T-helper 2 cell treated with Interferon-gamma antibody and Interleukin-4, amounts not matched to agents 5 μg/mL and 100 μg/mL, for 36 hours (primary cell): Measurements from ENCODE around the gene ACOT12.
"Not testable (repeated sequence)": the region's sequence is repeated elsewhere in the genome, so short reads cannot be mapped to it uniquely, and the experiment has no call there.

Experiments used
- DNase-seq: peaks from one replicate; pipeline ENCODE4 v3.0.0; 2021; ENCODE audit warnings: low spot score
- H3K27ac Mint-ChIP-seq: one replicate; pipeline ENCODE4 v1.8.0; 2021; ENCODE audit warnings: mild to moderate bottlenecking, mixed read lengths
- H3K27me3 Mint-ChIP-seq: one replicate; pipeline ENCODE4 v1.8.0; 2021; ENCODE audit warnings: low read depth, mixed read lengths
- H3K36me3 Mint-ChIP-seq: one replicate; pipeline ENCODE4 v1.8.0; 2021; ENCODE audit warnings: low read depth, mixed read lengths
- H3K4me1 Mint-ChIP-seq: one replicate; pipeline ENCODE4 v1.8.0; 2021; ENCODE audit warnings: low read depth, mixed read lengths
- H3K4me3 Mint-ChIP-seq: one replicate; pipeline ENCODE4 v1.8.0; 2022; ENCODE audit warnings: mild to moderate bottlenecking, moderate library complexity, mixed read lengths
- H3K9me3 Mint-ChIP-seq: one replicate; pipeline ENCODE4 v1.8.0; 2021; ENCODE audit warnings: mixed read lengths

Gene ACOT12

GRCh38 chr5:81409896-81410295 is 16.0 kb upstream of the ACOT12 start:
- no peak for DNase-seq
- H3K27me3 Mint-ChIP-seq, result no peaks in the 10 kb centered on the region
- H3K4me3 Mint-ChIP-seq, result no peak overlapping the region
- H3K9me3 Mint-ChIP-seq, result no peaks in the 10 kb centered on the region
- no peak overlapping the region for H3K27ac Mint-ChIP-seq
- peaks cover 1% of the 10 kb centered on the region for H3K4me1 Mint-ChIP-seq
- H3K36me3 Mint-ChIP-seq, result peaks cover 2% of the 10 kb centered on the region

DNA sequence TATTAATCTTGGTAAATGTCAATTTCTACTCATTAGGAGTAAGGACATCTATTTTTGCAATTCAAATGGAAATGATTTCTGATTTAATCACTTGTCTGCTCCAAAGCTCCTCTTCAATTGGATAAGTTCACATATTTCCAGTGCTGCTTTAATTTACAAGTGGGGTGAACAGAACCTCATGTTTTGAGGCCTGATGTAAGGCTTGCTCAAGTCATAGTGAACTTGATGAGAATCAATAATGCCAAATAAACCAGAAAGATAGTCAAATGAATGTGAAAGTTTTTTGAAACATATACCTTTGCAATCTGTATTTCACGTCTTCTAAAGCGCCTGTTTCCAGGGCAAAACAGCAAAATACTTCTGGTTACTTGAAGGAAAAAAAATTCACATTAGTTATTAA is 15.4 kb upstream of the ACOT12 start:
- H3K36me3 Mint-ChIP-seq, result peaks cover 2% of the 10 kb centered on the region
- H3K27ac Mint-ChIP-seq, result no peak overlapping the region
- no peak overlapping the region for H3K4me3 Mint-ChIP-seq
- no peak for DNase-seq
- peaks cover 1% of the 10 kb centered on the region for H3K4me1 Mint-ChIP-seq
- no peaks in the 10 kb centered on the region for H3K9me3 Mint-ChIP-seq
- no peaks in the 10 kb centered on the region for H3K27me3 Mint-ChIP-seq

GRCh38 chr5:81408496-81408895 is 14.6 kb upstream of the ACOT12 start:
- DNase-seq, result no peak
- H3K9me3 Mint-ChIP-seq, result no peaks in the 10 kb centered on the region
- H3K4me1 Mint-ChIP-seq, result peaks cover 1% of the 10 kb centered on the region
- peaks cover 2% of the 10 kb centered on the region for H3K36me3 Mint-ChIP-seq
- no peak overlapping the region for H3K27ac Mint-ChIP-seq
- H3K27me3 Mint-ChIP-seq, result no peaks in the 10 kb centered on the region
- H3K4me3 Mint-ChIP-seq, result no peak overlapping the region

DNA sequence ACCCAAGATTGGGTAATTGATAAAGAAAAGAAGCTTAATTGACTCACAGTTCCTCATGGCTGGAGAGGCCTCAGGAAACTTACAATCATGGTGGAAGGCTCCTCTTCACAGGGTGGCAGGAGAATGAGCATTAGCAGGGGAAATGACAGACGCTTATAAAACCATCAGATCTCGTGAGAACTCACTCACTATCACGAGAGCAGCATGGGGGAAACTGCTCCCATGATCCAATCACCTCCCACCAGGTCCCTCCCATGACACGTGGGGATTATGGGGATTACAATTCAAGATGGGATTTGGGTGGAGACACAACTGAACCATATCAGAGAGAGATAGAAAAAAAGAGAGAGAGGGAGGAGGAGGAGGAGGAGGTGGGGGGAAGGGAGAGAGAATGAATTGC is 13.9 kb upstream of the ACOT12 start:
- H3K27ac Mint-ChIP-seq, DNase-seq, H3K4me1 Mint-ChIP-seq, H3K4me3 Mint-ChIP-seq, H3K36me3 Mint-ChIP-seq, H3K27me3 Mint-ChIP-seq, H3K9me3 Mint-ChIP-seq: not testable (repeated sequence)

DNA sequence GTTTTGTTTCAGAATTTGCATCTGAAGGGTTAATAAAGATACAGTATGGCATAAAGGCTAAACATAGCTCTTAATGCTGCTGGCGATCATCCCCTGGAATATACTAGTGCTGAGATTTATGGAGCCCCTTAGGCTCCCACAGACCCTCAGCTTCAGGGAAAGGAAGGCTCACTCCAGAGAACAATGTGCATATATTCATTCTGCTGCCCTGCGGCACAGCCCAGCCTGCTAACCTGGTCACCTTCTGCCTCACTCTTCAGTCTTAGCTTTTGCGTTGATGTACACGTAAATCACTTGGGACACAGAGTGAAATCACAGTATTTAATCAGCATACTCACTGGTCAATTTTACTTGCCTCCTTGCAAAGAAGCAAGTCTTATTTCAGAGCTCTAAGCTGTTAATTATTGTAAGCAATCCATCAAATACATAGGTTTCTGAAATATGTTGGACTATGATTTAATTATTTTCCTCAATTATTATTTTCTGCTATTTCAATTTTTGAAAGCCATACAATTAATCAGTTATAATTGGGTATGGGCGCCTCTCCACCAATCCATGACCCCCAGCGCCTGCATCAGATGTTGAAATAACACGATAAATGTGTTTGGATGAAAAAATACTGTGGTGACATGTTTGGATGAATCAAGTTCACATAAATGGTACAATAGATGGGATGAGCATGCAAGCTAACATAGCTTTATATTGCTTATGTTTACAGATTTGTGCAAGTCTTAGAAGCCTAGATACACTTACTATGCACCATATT is 11.4 kb upstream of the ACOT12 start:
- H3K36me3 Mint-ChIP-seq, result no peaks in the 10 kb centered on the region
- H3K4me3 Mint-ChIP-seq, result no peak overlapping the region
- H3K27ac Mint-ChIP-seq, result no peak overlapping the region

GRCh38 chr5:81402192-81402930 is 8.4 kb upstream of the ACOT12 start:
- Mint-ChIP-seq H3K27me3 (peaks cover 6% of the 10 kb centered on the region), H3K36me3 (no peaks in the 10 kb centered on the region), H3K9me3 (no peaks in the 10 kb centered on the region), H3K4me3 (no peak overlapping the region), H3K27ac (no peak overlapping the region), H3K4me1 (no peaks in the 10 kb centered on the region)
- DNase-seq, result no peak

More for the DNA sequence above, 11.4 kb upstream of the ACOT12 start:
- peaks cover 2% of the 10 kb centered on the region for H3K27me3 Mint-ChIP-seq
- no peak for DNase-seq
- H3K9me3 Mint-ChIP-seq, result no peaks in the 10 kb centered on the region
- peaks cover 1% of the 10 kb centered on the region for H3K4me1 Mint-ChIP-seq

GRCh38 chr5:81401266-81401665 is 7.3 kb upstream of the ACOT12 start:
- Mint-ChIP-seq H3K36me3 (no peaks in the 10 kb centered on the region), H3K4me1 (peaks cover 2% of the 10 kb centered on the region), H3K27me3 (peaks cover 14% of the 10 kb centered on the region), H3K9me3 (no peaks in the 10 kb centered on the region), H3K27ac (no peak overlapping the region), H3K4me3 (no peak overlapping the region)
- no peak for DNase-seq

DNA sequence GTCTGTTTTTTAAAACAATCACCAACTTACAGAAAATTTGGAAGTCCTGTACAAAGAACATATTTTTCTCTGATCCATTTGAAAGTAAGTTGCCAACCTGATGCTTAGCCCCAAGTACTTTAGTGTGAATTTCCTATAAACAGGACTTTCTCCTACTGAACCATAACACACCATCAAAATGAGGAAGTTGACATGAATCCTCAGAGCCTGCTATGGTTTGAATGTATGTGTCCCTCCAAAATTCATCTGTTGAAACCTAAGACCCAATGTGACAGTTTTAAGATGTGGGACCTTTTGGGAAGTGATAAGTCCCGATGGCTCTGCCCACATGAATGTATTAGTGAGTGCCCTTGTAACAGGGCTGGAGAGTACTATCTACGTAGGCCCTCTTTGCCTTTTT is 6.4 kb upstream of the ACOT12 start:
- H3K36me3 Mint-ChIP-seq, result no peaks in the 10 kb centered on the region
- no peak for DNase-seq
- peaks cover 1% of the 10 kb centered on the region for H3K9me3 Mint-ChIP-seq
- H3K4me3 Mint-ChIP-seq, result no peak overlapping the region
- peaks cover 21% of the 10 kb centered on the region for H3K27me3 Mint-ChIP-seq
- peaks cover 7% of the 10 kb centered on the region for H3K4me1 Mint-ChIP-seq
- H3K27ac Mint-ChIP-seq, result no peak overlapping the region

DNA sequence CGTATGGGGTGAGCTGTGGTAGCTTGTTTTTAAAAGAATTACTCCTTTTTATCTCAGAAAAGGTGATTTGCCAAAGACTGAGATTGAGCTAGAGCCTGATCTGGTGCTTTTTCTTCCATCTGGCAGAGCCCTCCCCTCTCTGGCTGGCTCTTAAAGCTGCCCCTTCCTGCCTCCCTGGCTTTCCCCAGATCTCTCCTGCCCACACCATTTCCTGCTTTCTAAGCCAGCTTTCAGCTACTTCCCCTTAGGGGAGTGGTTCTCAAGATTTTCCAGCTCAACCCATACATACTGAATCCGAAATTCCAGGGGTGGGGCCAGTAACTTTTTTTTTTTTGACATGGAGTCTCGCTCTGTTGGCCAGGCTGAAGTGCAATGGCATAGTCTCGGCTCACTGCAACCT is 4.8 kb upstream of the ACOT12 start:
- H3K27me3 Mint-ChIP-seq, result peaks cover 33% of the 10 kb centered on the region
- no peak overlapping the region for H3K27ac Mint-ChIP-seq
- peaks cover 2% of the 10 kb centered on the region for H3K36me3 Mint-ChIP-seq
- H3K9me3 Mint-ChIP-seq, result peaks cover 5% of the 10 kb centered on the region
- H3K4me1 Mint-ChIP-seq, result peaks cover 7% of the 10 kb centered on the region
- H3K4me3 Mint-ChIP-seq, result no peak overlapping the region
- DNase-seq, result no peak

GRCh38 chr5:81397176-81397575 is 3.2 kb upstream of the ACOT12 start:
- H3K4me1 Mint-ChIP-seq, result peaks cover 11% of the 10 kb centered on the region
- H3K4me3 Mint-ChIP-seq, result no peak overlapping the region
- H3K27ac Mint-ChIP-seq, result no peak overlapping the region
- H3K9me3 Mint-ChIP-seq, result peaks cover 5% of the 10 kb centered on the region
- peaks cover 46% of the 10 kb centered on the region for H3K27me3 Mint-ChIP-seq
- no peak for DNase-seq
- peaks cover 2% of the 10 kb centered on the region for H3K36me3 Mint-ChIP-seq

DNA sequence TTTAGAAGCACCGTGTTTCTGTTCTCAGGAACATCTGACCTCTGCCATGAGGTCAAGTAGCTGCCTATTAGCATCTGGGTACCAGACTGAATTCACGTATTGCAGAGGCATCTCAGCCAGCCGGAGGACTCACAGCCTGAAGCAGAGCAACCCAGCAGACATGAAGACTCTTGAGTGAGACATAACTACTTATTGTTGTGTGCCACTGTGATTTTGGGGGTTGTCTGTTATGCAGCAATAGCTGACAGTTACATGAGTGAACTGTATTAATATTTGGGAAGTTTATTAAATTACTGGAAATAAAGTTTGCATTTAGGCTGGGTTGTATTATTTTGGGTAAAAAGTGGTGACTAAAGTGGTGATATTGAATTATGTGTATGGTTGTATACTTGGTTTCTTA is 1.3 kb upstream of the ACOT12 start:
- peaks cover 53% of the 10 kb centered on the region for H3K27me3 Mint-ChIP-seq
- H3K4me3 Mint-ChIP-seq, result no peak overlapping the region
- H3K36me3 Mint-ChIP-seq, result peaks cover 2% of the 10 kb centered on the region
- H3K9me3 Mint-ChIP-seq, result peaks cover 5% of the 10 kb centered on the region
- peaks cover 11% of the 10 kb centered on the region for H3K4me1 Mint-ChIP-seq
- no peak for DNase-seq
- H3K27ac Mint-ChIP-seq, result no peak overlapping the region

DNA sequence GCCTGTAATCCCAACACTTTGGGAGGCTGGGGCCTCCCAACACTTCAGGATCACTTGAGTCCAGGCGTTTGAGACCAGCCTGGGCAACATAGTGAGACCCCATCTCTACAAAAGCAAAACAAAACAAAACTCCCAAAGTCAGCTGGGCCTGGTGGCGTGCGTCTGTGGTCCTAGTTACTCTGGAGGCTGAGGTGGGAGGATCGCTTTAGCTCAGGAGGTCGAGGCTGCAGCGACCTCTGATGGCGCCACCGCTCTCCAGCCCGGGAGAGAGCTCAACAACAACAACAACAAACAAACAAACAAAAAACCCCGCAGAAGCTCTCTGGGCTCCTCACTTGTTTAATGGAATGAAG is 528 bp downstream of the ACOT12 start:
- H3K27ac Mint-ChIP-seq, result no peak overlapping the region
- no peak for DNase-seq
- H3K4me1 Mint-ChIP-seq, result peaks cover 11% of the 10 kb centered on the region
- peaks cover 55% of the 10 kb centered on the region for H3K27me3 Mint-ChIP-seq
- peak overlapping the region; percentile 52 for H3K4me3 Mint-ChIP-seq
- peaks cover 2% of the 10 kb centered on the region for H3K36me3 Mint-ChIP-seq
- H3K9me3 Mint-ChIP-seq, result peaks cover 5% of the 10 kb centered on the region

- Mint-ChIP-seq H3K27ac (no peak overlapping the region), H3K36me3 (no peaks in the 10 kb centered on the region), H3K4me3 (no peak overlapping the region), H3K27me3 (peaks cover 34% of the 10 kb centered on the region), H3K9me3 (no peaks in the 10 kb centered on the region), H3K4me1 (peaks cover 4% of the 10 kb centered on the region)
- no peak for DNase-seq
Measured at GRCh38 chr5:81389025-81389424, 4.9 kb downstream of the ACOT12 start.

GRCh38 chr5:81388169-81388568 is 5.8 kb downstream of the ACOT12 start:
- H3K9me3 Mint-ChIP-seq, result no peaks in the 10 kb centered on the region
- H3K27ac Mint-ChIP-seq, result no peak overlapping the region
- H3K4me3 Mint-ChIP-seq, result no peak overlapping the region
- DNase-seq, result no peak
- no peaks in the 10 kb centered on the region for H3K4me1 Mint-ChIP-seq
- no peaks in the 10 kb centered on the region for H3K36me3 Mint-ChIP-seq
- peaks cover 29% of the 10 kb centered on the region for H3K27me3 Mint-ChIP-seq
